ENCODE data around the gene PELI2. TPM values are rescaled to one million over a fixed set of nuclear protein-coding genes. Genes with fewer than 3 reads are reported as not detected.

PELI2 gene
- polyA plus RNA-seq, 1 donor = 25.7 TPM

DNA sequence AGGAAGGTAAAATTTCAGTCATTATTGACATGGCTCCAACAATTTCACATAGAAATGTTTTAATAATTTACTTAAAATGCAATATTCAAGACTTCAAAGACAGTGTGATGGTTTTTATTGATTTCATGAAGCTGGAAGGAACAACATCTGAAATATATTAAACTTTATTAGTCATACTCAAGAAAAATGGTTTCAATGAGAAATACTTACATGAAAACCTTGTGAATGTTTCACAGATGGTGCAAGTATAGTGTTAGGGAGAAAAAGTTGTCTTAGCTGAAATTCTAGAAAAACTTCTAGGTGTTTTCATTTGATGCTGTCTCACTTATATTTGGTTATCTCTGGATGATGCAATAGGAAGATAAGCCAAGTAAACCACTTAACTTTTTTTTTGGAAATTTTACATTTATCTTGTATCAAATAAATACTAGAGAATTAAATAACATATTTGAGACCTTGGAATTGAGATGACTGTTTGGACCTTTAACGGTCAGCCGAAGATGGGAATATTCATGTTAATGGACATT is 65.5 kb downstream of the PELI2 start:
- H3K27ac ChIP-seq (ENCODE audit: low read length) = no peak overlapping the region
- H3K27me3 ChIP-seq (ENCODE audit: control insufficient read depth, insufficient read depth, low read length) = no peaks in the 10 kb centered on the region
- WGBS (ENCODE audit: insufficient coverage, low lambda C conversion rate) = no CpG with 5 or more reads among the region's 2 CpGs
- no peaks in the 10 kb centered on the region for H3K4me1 ChIP-seq (ENCODE audit: control insufficient read depth, insufficient read depth, low read length)
- DNase-seq = no peak
- H3K4me3 ChIP-seq (ENCODE audit: low read length) = no peak overlapping the region
- H3K9me3 ChIP-seq (ENCODE audit: control insufficient read depth, low read depth, low read length) = no peaks in the 10 kb centered on the region
- peaks cover 3% of the 10 kb centered on the region for H3K36me3 ChIP-seq (ENCODE audit: control insufficient read depth, insufficient read depth, low read length)

DNA sequence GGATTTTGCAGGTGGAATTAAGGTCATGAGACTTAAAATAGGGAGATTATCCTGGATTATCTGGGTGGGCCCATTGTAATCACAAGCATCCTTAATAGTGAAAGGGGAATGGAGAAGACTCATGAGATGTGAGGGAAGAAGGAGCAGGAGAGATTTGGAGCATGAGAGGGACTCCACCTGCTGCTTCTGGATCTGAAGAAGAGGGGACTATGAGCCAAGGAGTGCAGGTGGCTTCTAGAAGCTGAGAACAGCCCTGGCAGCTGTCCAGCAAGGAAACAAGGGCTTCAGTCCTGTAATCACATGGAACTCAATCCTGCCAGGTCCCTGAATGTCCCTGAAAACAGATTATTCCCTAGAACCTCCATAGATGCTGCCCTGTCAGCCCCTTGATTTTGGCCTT is 67.8 kb downstream of the PELI2 start:
- no peak overlapping the region for H3K27ac ChIP-seq (ENCODE audit: low read length)
- H3K27me3 ChIP-seq (ENCODE audit: control insufficient read depth, insufficient read depth, low read length) = no peaks in the 10 kb centered on the region
- H3K36me3 ChIP-seq (ENCODE audit: control insufficient read depth, insufficient read depth, low read length) = no peaks in the 10 kb centered on the region
- no peak for DNase-seq
- H3K9me3 ChIP-seq (ENCODE audit: control insufficient read depth, low read depth, low read length) = no peaks in the 10 kb centered on the region
- H3K4me3 ChIP-seq (ENCODE audit: low read length) = no peak overlapping the region
- no peaks in the 10 kb centered on the region for H3K4me1 ChIP-seq (ENCODE audit: control insufficient read depth, insufficient read depth, low read length)

DNA sequence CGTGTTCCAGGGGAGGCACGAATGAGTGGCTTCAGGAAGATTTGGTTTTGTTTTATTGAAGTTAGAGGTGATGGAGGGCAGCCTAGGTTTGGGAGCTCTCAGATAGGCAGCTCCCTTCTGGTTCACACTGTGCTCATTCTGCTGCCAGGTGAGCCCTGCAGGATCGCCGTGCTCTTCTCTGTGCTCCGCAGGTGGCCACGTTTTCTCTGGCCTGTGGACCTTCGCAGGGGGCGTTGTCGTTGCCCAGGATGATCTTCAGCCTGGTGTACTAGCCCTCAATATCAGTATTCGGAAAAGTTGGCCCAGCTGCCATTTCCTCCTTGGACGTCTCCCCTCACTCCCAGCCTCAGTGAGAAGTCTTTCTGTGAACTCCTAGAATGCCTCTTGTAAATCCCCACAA is 69.5 kb downstream of the PELI2 start:
- no peak for DNase-seq
- H3K27me3 ChIP-seq (ENCODE audit: control insufficient read depth, insufficient read depth, low read length) = no peaks in the 10 kb centered on the region
- no peaks in the 10 kb centered on the region for H3K4me1 ChIP-seq (ENCODE audit: control insufficient read depth, insufficient read depth, low read length)
- no peaks in the 10 kb centered on the region for H3K9me3 ChIP-seq (ENCODE audit: control insufficient read depth, low read depth, low read length)
- no peaks in the 10 kb centered on the region for H3K36me3 ChIP-seq (ENCODE audit: control insufficient read depth, insufficient read depth, low read length)
- WGBS (ENCODE audit: insufficient coverage, low lambda C conversion rate) = no CpG with 5 or more reads among the region's 11 CpGs
- H3K27ac ChIP-seq (ENCODE audit: low read length) = no peak overlapping the region
- no peak overlapping the region for H3K4me3 ChIP-seq (ENCODE audit: low read length)

DNA sequence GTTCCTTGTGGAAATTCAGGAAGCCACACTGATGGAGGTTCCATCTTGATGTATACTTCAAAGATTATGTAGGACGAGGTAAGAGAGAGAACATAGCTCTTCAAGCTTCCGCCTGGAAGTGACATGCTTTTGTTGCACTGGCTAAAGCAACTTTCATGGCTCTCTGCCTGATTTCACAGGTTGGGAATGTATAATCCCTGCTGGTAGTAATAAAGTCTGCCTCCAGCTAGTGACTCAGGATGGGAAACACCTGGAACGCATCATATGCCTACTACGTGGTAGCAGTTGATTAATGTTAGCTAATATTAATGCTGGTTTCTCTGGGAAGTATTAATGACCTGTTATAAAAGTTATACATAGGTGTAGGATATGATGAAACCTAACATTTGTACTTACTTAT is 71.1 kb downstream of the PELI2 start:
- WGBS (ENCODE audit: insufficient coverage, low lambda C conversion rate) = no CpG with 5 or more reads among the region's 4 CpGs

DNA sequence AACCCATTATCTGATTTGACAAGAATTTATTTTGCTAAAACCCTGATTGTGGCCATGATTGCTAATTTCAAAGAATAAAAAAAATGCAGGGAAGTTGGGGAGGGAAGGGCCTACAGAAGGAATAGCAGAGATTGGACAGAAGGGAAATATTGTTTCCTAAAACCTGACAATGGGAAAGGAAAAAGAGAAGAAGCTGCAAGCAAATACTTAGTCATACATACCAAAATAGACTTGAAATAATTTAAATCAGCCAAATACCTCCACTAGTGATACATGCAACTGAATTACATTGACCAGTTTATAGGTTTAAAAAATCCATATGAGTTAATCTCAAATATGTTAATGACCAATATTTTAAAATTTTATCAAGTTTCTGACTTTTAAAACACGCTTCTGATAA is 75.1 kb downstream of the PELI2 start:
- Histone ChIP-seq H3K27ac (ENCODE audit: low read length) (no peak overlapping the region), H3K4me1 (ENCODE audit: control insufficient read depth, insufficient read depth, low read length) (peaks cover 6% of the 10 kb centered on the region), H3K27me3 (ENCODE audit: control insufficient read depth, insufficient read depth, low read length) (no peaks in the 10 kb centered on the region), H3K36me3 (ENCODE audit: control insufficient read depth, insufficient read depth, low read length) (no peaks in the 10 kb centered on the region), H3K4me3 (ENCODE audit: low read length) (no peak overlapping the region), H3K9me3 (ENCODE audit: control insufficient read depth, low read depth, low read length) (no peaks in the 10 kb centered on the region)
- 100% methylated on average over 1 of the region's 1 CpG for WGBS (ENCODE audit: insufficient coverage, low lambda C conversion rate)
- no peak for DNase-seq

More for the DNA sequence above, 71.1 kb downstream of the PELI2 start:
- H3K4me3 ChIP-seq (ENCODE audit: low read length) = no peak overlapping the region
- H3K27ac ChIP-seq (ENCODE audit: low read length) = no peak overlapping the region
- H3K36me3 ChIP-seq (ENCODE audit: control insufficient read depth, insufficient read depth, low read length) = no peaks in the 10 kb centered on the region
- peaks cover 4% of the 10 kb centered on the region for H3K4me1 ChIP-seq (ENCODE audit: control insufficient read depth, insufficient read depth, low read length)
- no peaks in the 10 kb centered on the region for H3K9me3 ChIP-seq (ENCODE audit: control insufficient read depth, low read depth, low read length)
- DNase-seq = no peak
- H3K27me3 ChIP-seq (ENCODE audit: control insufficient read depth, insufficient read depth, low read length) = no peaks in the 10 kb centered on the region

DNA sequence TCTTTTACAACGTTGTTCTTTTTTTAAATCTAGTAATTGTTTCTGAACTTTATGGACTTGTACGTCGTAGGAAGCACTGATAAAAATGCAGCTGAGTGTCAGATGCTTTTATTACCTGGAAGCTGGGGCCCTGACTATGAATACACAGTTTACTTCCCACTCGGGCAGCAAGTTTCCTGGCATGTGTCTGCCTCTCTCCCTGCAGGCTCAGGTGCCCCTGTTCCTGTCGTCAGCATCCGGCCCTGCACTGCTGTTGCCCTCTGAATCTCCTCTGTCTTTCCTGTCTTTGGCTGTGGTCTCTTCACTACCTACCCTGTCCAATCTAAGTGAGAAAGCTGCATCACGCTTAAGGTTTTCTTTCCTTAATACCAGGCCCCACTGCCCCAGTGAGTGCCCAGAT is 75.8 kb downstream of the PELI2 start:
- DNase-seq = peak; percentile 52 to 65
- H3K36me3 ChIP-seq (ENCODE audit: control insufficient read depth, insufficient read depth, low read length) = no peaks in the 10 kb centered on the region
- peaks cover 6% of the 10 kb centered on the region for H3K4me1 ChIP-seq (ENCODE audit: control insufficient read depth, insufficient read depth, low read length)
- H3K9me3 ChIP-seq (ENCODE audit: control insufficient read depth, low read depth, low read length) = no peaks in the 10 kb centered on the region
- WGBS (ENCODE audit: insufficient coverage, low lambda C conversion rate) = 10% methylated on average over 2 of the region's 7 CpGs
- no peak overlapping the region for H3K4me3 ChIP-seq (ENCODE audit: low read length)
- H3K27me3 ChIP-seq (ENCODE audit: control insufficient read depth, insufficient read depth, low read length) = no peaks in the 10 kb centered on the region
- no peak overlapping the region for H3K27ac ChIP-seq (ENCODE audit: low read length)

DNA sequence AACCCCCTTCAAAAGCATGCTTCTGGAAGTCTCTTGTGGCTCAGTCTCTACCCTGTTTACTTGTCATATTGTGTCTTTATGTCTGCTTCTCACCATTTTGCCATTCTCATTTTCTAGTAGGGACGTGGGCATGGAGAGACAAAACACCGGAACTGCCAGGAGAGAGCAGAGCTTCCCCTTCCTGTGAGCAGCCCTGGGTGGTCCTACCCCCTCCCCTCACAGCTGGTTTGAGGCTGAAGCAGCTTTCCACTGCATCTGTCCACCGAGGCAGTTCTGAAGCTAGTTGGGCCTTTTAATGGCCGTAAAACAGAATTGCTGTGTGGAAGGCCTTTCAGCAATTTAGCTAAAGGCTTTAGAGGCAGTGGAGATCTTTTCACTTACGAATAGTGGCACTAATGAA is 77.0 kb downstream of the PELI2 start:
- DNase-seq = no peak
- Histone ChIP-seq H3K36me3 (ENCODE audit: control insufficient read depth, insufficient read depth, low read length) (no peaks in the 10 kb centered on the region), H3K4me1 (ENCODE audit: control insufficient read depth, insufficient read depth, low read length) (peaks cover 6% of the 10 kb centered on the region), H3K4me3 (ENCODE audit: low read length) (no peak overlapping the region), H3K27me3 (ENCODE audit: control insufficient read depth, insufficient read depth, low read length) (no peaks in the 10 kb centered on the region), H3K27ac (ENCODE audit: low read length) (peak overlapping the region; percentile 4), H3K9me3 (ENCODE audit: control insufficient read depth, low read depth, low read length) (no peaks in the 10 kb centered on the region)
- no CpG with 5 or more reads among the region's 5 CpGs for WGBS (ENCODE audit: insufficient coverage, low lambda C conversion rate)

DNA sequence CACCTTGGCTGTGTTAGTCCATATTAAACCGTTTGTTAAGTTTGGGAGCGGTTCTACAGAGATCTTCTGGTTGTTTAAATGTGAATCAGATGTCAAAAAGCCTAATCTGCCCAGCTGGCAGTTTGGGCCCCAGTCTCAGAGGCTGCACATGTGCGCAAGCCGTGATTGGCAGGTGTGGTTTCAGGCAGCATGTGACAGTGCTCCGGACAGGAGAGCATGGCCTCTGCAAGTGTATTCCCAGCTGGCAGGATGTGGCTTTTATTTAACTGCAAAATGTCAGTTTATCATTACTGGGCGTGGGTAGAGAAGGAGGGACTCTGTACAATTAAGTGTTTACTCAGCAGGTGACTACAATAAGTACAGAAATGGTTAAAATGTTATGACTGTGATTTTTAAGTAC is 77.5 kb downstream of the PELI2 start:
- H3K4me3 ChIP-seq (ENCODE audit: low read length) = no peak overlapping the region
- no CpG with 5 or more reads among the region's 6 CpGs for WGBS (ENCODE audit: insufficient coverage, low lambda C conversion rate)

DNA sequence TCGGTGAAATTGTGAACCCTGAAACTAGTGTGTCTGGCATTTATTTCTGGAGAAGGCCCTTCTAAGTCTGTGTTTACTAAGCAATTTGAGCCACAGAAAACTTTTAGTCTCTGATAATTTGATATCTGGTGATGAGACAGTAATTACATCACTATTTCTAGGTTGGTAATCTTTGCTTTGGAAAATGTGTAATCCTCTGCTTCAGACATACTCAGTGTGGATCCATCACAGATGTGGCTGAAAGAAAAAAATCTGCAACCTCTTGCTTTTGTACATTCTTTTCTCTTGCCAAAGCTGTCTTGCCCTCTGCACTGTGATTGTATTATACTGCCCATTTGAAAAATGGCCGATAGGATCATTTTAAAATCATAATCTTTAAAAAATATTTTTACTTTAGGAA is 78.1 kb downstream of the PELI2 start:
- no peaks in the 10 kb centered on the region for H3K27me3 ChIP-seq (ENCODE audit: control insufficient read depth, insufficient read depth, low read length)
- peak overlapping the region; percentile 4 for H3K27ac ChIP-seq (ENCODE audit: low read length)
- no peak overlapping the region for H3K4me3 ChIP-seq (ENCODE audit: low read length)
- H3K4me1 ChIP-seq (ENCODE audit: control insufficient read depth, insufficient read depth, low read length) = peaks cover 6% of the 10 kb centered on the region
- no peaks in the 10 kb centered on the region for H3K9me3 ChIP-seq (ENCODE audit: control insufficient read depth, low read depth, low read length)
- WGBS (ENCODE audit: insufficient coverage, low lambda C conversion rate) = 80% methylated on average over 2 of the region's 2 CpGs
- DNase-seq = no peak
- no peaks in the 10 kb centered on the region for H3K36me3 ChIP-seq (ENCODE audit: control insufficient read depth, insufficient read depth, low read length)

More for the DNA sequence above, 77.5 kb downstream of the PELI2 start:
- H3K4me1 ChIP-seq (ENCODE audit: control insufficient read depth, insufficient read depth, low read length) = peaks cover 6% of the 10 kb centered on the region
- peak overlapping the region; percentile 4 for H3K27ac ChIP-seq (ENCODE audit: low read length)
- H3K9me3 ChIP-seq (ENCODE audit: control insufficient read depth, low read depth, low read length) = no peaks in the 10 kb centered on the region
- no peaks in the 10 kb centered on the region for H3K27me3 ChIP-seq (ENCODE audit: control insufficient read depth, insufficient read depth, low read length)
- DNase-seq = peak in 1 of 2 donors; percentile 66
- no peaks in the 10 kb centered on the region for H3K36me3 ChIP-seq (ENCODE audit: control insufficient read depth, insufficient read depth, low read length)

DNA sequence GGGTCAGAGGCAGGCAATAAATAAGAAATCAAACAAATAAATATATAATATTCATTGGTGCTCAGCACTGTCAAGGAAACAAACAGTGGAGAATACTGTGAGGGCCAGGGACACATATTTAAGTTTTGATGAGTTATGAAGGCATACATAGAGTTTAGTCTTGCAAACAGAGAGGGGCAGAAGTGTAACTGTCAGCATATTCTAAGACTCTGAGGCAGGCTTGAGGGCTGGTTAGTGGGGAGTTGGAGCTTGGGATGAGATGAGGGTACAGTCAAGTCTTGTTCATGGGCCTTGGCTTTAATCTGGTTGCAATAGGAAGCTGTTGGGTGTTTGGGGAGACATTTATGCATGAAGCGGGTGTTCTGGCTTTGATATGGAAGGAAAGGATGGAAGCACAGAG is 78.9 kb downstream of the PELI2 start:
- no CpG with 5 or more reads among the region's 1 CpG for WGBS (ENCODE audit: insufficient coverage, low lambda C conversion rate)

DNA sequence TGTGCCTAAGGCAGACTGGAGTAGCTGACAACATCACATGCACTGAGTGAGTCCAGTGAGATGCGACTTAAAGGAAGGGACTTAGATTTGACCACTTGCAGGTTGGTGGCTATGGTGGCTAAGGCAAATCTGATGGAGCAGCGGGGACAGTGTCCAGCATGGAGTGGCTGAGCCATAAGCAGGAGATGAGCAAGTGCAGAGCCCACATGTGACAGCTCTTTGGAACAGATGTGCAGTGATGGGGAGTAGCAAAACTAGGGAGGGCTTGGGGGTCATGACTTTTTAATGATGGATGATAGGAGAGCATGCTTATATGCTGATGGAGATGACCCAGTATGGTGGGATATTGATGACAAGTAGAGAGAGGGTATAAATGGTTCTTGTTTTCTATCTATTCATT is 80.2 kb downstream of the PELI2 start:
- no peak overlapping the region for H3K27ac ChIP-seq (ENCODE audit: low read length)
- no CpG with 5 or more reads among the region's 2 CpGs for WGBS (ENCODE audit: insufficient coverage, low lambda C conversion rate)
- no peaks in the 10 kb centered on the region for H3K9me3 ChIP-seq (ENCODE audit: control insufficient read depth, low read depth, low read length)
- no peak for DNase-seq
- H3K27me3 ChIP-seq (ENCODE audit: control insufficient read depth, insufficient read depth, low read length) = no peaks in the 10 kb centered on the region
- H3K4me1 ChIP-seq (ENCODE audit: control insufficient read depth, insufficient read depth, low read length) = peaks cover 9% of the 10 kb centered on the region
- no peaks in the 10 kb centered on the region for H3K36me3 ChIP-seq (ENCODE audit: control insufficient read depth, insufficient read depth, low read length)
- H3K4me3 ChIP-seq (ENCODE audit: low read length) = no peak overlapping the region

More for the DNA sequence above, 78.9 kb downstream of the PELI2 start:
- Histone ChIP-seq H3K36me3 (ENCODE audit: control insufficient read depth, insufficient read depth, low read length) (no peaks in the 10 kb centered on the region), H3K27ac (ENCODE audit: low read length) (no peak overlapping the region), H3K4me3 (ENCODE audit: low read length) (no peak overlapping the region), H3K4me1 (ENCODE audit: control insufficient read depth, insufficient read depth, low read length) (peaks cover 6% of the 10 kb centered on the region), H3K9me3 (ENCODE audit: control insufficient read depth, low read depth, low read length) (no peaks in the 10 kb centered on the region), H3K27me3 (ENCODE audit: control insufficient read depth, insufficient read depth, low read length) (no peaks in the 10 kb centered on the region)
- no peak for DNase-seq
